Measurements from ENCODE around the gene FXR2. TPM values are rescaled to one million over a fixed set of nuclear protein-coding genes. Genes with fewer than 3 reads are reported as not detected.
A peak's percentile ranks its signal among the peaks of the same experiment; 100 is the strongest.

The FXR2 gene
- total RNA-seq, 1 donor from 2014 or later = 44.2 TPM

DNA sequence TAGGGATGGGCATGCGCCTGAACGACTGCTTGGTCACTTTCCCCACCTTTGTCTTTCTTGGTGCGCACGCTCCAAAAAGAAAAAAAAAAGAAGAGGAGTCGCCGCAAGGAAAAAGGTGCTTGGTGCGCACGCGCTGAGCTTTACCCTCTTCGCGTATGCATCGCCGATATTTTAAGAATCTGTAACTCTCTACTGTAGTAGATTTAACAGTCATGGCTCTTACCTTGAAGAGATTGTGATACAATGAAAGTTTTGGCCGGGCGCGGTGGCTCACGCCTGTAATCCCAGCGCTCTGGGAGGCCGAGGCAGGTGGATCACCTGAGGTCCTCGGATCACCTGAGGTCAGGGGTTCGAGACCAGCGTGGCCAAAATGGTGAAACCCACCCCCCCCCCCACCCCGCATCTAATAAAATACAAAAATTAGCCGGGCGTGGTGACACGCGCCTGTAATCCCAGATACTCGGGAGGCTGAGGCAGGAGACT, 609 bp upstream of the FXR2 start:
- Mint-ChIP-seq H3K27me3 (no peaks in the 10 kb centered on the region), H3K4me1 (ENCODE audit: unreplicated experiment) (peaks cover 26% of the 10 kb centered on the region), H3K27ac (peak overlapping the region; percentile 95), H3K36me3 (peaks cover 9% of the 10 kb centered on the region), H3K4me3 (peak overlapping the region; percentile 91), H3K9me3 (no peaks in the 10 kb centered on the region)
- TF ChIP-seq, protein P1, sequence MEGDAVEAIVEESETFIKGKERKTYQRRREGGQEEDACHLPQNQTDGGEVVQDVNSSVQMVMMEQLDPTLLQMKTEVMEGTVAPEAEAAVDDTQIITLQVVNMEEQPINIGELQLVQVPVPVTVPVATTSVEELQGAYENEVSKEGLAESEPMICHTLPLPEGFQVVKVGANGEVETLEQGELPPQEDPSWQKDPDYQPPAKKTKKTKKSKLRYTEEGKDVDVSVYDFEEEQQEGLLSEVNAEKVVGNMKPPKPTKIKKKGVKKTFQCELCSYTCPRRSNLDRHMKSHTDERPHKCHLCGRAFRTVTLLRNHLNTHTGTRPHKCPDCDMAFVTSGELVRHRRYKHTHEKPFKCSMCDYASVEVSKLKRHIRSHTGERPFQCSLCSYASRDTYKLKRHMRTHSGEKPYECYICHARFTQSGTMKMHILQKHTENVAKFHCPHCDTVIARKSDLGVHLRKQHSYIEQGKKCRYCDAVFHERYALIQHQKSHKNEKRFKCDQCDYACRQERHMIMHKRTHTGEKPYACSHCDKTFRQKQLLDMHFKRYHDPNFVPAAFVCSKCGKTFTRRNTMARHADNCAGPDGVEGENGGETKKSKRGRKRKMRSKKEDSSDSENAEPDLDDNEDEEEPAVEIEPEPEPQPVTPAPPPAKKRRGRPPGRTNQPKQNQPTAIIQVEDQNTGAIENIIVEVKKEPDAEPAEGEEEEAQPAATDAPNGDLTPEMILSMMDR (conservative IDR thresholded peaks at IDR 0.05) = no peak
- no peak for DNase-seq (ENCODE audit: extremely low spot score, unreplicated experiment)

DNA sequence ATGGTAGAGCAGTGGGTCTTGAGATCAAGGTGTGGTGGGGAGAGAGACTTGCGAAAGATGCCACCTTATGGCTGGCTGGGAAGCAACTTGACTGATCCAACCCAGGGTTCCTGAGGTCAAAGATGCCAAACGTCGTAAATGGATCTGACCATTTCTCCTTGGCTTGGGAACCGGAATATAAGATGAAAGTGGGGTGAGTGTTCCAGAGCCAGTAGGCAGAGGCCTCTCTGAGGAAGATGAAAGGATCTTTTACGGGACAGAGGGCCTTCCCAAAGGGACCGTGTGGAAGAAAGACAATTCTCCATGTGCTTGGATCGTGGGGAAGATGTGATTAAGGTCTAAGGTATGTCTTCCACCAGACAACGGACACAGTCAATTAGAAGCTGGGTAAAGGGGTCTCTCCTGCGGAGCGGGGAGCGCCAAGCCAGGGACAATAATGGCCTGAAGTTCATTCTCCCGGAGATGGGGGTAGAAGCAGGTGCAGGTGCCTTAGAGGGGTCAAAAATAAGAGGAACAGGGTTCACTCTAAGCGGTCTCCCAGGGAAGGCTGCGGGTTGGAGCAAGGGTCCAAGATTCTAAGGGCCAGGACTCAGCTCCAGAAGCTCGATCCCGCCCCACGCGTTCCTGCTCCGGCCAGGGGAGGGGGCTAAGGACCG, 800 bp downstream of the FXR2 start:
- Mint-ChIP-seq H3K36me3 (peaks cover 9% of the 10 kb centered on the region), H3K9me3 (no peaks in the 10 kb centered on the region), H3K27me3 (no peaks in the 10 kb centered on the region), H3K4me1 (ENCODE audit: unreplicated experiment) (peaks cover 29% of the 10 kb centered on the region), H3K27ac (peak overlapping the region; percentile 85), H3K4me3 (peak overlapping the region; percentile 93)
- TF ChIP-seq, protein P1 (conservative IDR thresholded peaks at IDR 0.05) = no peak
- no peak for DNase-seq (ENCODE audit: extremely low spot score, unreplicated experiment)

DNA sequence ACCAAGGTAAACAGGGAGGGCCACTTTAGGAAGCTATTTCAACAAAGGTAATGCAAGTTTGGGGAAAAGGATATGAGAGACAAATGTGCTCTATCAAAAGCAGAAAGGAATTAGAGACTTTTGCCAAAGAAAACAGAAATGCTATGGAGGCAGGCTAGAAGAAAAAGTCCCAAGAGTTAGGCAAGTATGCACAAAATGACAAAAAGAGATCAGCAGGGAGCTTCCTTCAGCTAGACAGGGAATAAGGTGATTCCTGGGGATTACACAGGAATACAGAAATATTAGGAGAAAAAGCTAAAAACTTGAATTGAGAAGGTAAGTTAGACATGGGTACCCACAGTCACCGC, 2.4 kb downstream of the FXR2 start:
- Mint-ChIP-seq H3K27me3 (no peaks in the 10 kb centered on the region), H3K4me3 (peak overlapping the region; percentile 72), H3K36me3 (peaks cover 9% of the 10 kb centered on the region), H3K27ac (peak overlapping the region; percentile 69), H3K4me1 (ENCODE audit: unreplicated experiment) (peaks cover 29% of the 10 kb centered on the region), H3K9me3 (no peaks in the 10 kb centered on the region)
- TF ChIP-seq, protein P1 (conservative IDR thresholded peaks at IDR 0.05) = no peak
- DNase-seq (ENCODE audit: extremely low spot score, unreplicated experiment) = no peak

DNA sequence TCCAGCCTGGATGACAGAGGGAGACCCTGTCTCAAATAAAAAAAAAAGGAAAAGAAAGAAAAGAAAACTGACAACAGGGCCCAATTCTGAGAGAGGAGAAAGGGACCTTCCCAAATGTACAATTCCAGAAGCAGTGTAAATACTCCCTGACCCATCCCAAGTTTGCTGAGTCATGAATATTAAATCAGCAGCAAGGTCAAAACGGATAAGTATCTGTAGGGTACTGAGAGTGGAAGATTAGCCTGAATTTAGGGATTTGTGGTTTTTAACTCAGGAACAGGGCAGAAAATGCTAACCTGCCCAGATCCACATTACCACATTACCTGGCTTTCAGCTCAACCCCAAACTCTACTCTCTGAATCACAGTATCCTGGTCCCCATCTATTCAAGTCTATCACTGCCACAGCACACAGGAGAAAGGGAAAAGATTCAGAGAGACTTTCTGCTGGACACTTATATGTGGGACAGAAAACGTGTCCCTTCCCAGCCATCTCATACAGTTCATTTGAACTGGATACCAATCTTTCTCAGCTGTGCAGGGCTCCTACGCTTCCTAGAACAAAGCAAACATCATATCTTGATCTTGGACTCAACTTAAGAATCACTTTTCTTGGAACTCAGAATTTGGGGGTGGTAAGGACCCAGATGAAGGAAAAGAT, 2.9 kb downstream of the FXR2 start:
- TF ChIP-seq, protein P1 (conservative IDR thresholded peaks at IDR 0.05) = no peak
- H3K27ac Mint-ChIP-seq = peak overlapping the region; percentile 69

DNA sequence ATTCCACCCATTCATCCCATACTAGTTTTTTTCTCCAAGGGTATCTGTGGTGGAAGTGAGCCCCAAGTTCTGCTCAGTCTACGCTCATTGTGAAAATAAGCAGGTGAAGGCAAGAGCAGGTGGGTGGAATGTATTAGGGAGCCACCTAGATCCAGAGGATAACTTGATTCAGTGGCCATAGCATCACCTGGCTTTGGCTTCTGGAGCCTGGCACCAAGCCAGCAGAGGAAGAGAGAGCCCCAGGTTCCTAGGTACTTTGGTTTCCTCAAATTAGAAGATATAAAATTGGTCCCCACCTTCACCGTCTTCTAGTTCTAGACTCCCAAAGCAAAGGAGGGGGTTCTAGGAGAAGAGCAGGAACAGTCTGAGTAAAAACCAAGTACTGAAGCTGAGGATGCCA, 4.1 kb downstream of the FXR2 start:
- Mint-ChIP-seq H3K27ac (peak overlapping the region; percentile 14), H3K4me3 (peak overlapping the region; percentile 63), H3K36me3 (peaks cover 17% of the 10 kb centered on the region), H3K4me1 (ENCODE audit: unreplicated experiment) (peaks cover 29% of the 10 kb centered on the region), H3K27me3 (no peaks in the 10 kb centered on the region), H3K9me3 (no peaks in the 10 kb centered on the region)
- no peak for DNase-seq (ENCODE audit: extremely low spot score, unreplicated experiment)
- TF ChIP-seq, protein P1 (conservative IDR thresholded peaks at IDR 0.05) = no peak

More for the DNA sequence above, 2.9 kb downstream of the FXR2 start:
- H3K27me3 Mint-ChIP-seq = no peaks in the 10 kb centered on the region
- no peak for DNase-seq (ENCODE audit: extremely low spot score, unreplicated experiment)
- H3K4me3 Mint-ChIP-seq = peak overlapping the region; percentile 72
- H3K4me1 Mint-ChIP-seq (ENCODE audit: unreplicated experiment) = peaks cover 29% of the 10 kb centered on the region
- peaks cover 9% of the 10 kb centered on the region for H3K36me3 Mint-ChIP-seq
- no peaks in the 10 kb centered on the region for H3K9me3 Mint-ChIP-seq

Data from type B pancreatic cell (in vitro differentiated cells).